Subcutaneous preadipocyte (primary cell): ENCODE data around the gene METTL2B. TPM values are rescaled to one million over a fixed set of nuclear protein-coding genes. Genes with fewer than 3 reads are reported as not detected.

Experiments used
- small RNA-seq: library from RNA; depleted of rRNA; stranded (forward); fragments of <200 nt; gene quantifications from one replicate; pipeline ENCODE3, GENCODE V24; 2012
- total RNA-seq: library from RNA; depleted of rRNA; stranded (reverse); fragments of >200 nt; gene quantifications from 2 replicates; pipeline ENCODE4 v1.2.3, GENCODE V29; 2012

METTL2B gene
- 32.3 and 37.1 TPM in 2 replicates for total RNA-seq

GRCh38 chr7:128476402-128477335, at the start of gene METTL2B:
Gene METTL2B, plus strand, starts transcription at chr7:128476748. Its CDS starts 18 bp downstream, at chr7:128476766.

GRCh38 chr7:128455543-128456254, 20.8 kb upstream of the METTL2B start, which contains the start of gene HILPDA:
Gene HILPDA, plus strand, starts transcription at chr7:128455878. Its CDS starts 1,391 bp downstream, at chr7:128457269.

Small RNA genes within 50 kb of the gene (small RNA-seq; reads per million reads assigned to genes)
- gene AC010655.1 (not detected), gene AC010655.2 (not detected), gene RF00017 (not detected), gene RNU7-54P (not detected)

Other genes starting within 250 kb of the METTL2B start
- gene LEP, start 235.5 kb upstream of the METTL2B start, total RNA-seq = under 0.01 TPM in 1 of 2 replicates, not detected in the other
- 8.1 and 16.4 TPM in 2 replicates for gene RBM28, start 132.8 kb upstream of the METTL2B start, total RNA-seq
- under 0.01 TPM in 1 of 2 replicates, not detected in the other for gene PRRT4, start 115.1 kb upstream of the METTL2B start, total RNA-seq
- 42.3 and 52.0 TPM in 2 replicates for gene IMPDH1, start 66.8 kb upstream of the METTL2B start, total RNA-seq
- 16.4 and 20.2 TPM in 2 replicates for gene HILPDA, start 20.9 kb upstream of the METTL2B start, total RNA-seq
- 0.59 and 0.73 TPM in 2 replicates for gene GARIN1A, start 195.5 kb downstream of the METTL2B start, total RNA-seq